HG03060 (cell line): ENCODE results near the gene IRAK3.
"Not testable (repeated sequence)": the region's sequence is repeated elsewhere in the genome, so short reads cannot be mapped to it uniquely, and the experiment has no call there.

Experiments
- ATAC-seq: cut with Tn5 transposase; IDR thresholded peaks from one replicate; pipeline ENCODE4 v1.9.1; 2021; ENCODE audit warnings: low read depth, moderate number of reproducible peaks; ENCODE audit not compliant: unreplicated experiment

IRAK3 gene

DNA sequence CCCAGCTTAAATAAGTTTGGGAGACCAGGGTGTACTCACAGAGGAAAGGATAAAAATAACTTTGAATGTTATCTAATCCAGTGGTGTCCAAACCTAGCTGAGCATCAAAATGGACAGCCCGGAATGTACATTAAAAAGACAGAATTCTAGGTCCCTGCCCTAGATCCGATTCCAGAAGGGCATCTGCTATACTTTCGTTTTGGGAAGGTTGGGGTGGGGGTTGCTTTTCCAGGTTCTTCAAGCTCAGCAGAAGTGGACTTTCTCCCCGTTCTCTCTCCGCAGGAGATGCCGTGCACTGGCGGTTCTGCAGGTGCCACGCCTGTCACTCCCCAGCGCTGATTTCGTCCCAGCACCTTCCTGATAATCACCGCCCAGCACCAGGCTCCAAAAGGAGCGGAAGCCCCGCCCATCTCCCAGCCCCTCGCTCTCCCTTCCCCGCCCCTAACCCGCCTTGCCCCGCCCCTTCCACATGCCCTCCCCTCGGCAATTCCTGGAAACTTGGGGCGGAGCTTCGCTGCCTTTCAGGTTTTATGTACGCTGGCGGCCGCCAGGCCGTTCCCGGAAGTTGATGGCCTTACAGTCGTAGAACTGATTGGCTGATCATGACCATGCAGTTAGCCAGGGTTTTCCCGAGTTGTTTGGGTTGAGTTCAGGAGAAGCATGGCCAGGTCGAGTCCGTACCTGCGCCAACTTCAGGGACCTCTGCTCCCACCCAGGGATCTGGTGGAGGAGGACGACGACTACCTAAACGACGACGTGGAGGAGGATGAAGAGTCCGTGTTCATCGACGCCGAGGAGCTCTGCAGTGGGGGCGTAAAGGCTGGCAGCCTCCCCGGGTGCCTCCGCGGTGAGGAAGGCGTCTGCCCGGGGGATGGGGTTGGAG lies 113.2 kb downstream of the IRAK3 start, which contains the start of gene HELB:
HELB (plus strand) TSS at position 550 of the 883 bp plus-strand sequence; CDS start at position 661, 111 bp downstream.
- peak; percentile 85 for ATAC-seq

DNA sequence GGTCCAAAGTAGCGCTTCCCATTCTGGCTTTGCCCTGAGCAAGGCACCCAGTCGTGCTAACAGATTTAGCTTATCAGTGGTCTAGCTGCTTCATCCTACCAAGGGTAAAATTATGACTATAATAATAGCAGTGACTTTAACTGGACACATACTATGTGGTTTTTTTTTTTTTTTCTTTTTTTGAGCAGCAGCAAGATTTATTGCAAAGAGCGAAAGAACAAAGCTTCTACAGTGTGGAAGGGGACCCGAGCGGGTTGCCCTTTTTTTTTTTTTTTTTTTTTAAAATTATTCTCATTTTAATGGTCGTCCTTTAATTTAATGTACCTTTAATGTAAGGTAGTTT lies 113.8 kb downstream of the IRAK3 start:
- no peak for ATAC-seq

DNA sequence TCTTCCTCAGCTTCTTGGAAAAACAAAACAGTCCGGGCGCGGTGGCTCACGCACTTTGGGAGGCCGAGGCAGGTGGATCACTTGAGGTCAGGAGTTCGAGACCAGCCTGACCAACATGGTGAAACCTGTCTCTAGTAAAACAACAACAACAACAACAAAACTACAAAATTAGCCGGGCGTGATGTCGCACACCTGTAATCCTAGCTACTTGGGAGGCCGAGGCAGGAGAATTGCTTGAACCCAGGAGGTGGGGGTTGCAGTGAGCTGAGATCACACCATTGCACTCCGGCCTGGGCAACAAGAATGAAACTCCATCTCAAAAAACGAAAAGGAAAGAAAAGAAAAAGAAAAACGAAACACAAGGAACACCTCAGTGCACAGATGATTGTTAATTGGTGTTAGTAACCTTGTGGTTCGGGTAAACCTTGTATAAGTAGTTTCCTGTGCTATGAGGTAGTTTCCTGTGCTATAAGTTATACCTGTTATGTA lies 114.3 kb downstream of the IRAK3 start:
- not testable (repeated sequence) for ATAC-seq
